MCF 10A (cell line): ENCODE results near the gene SHANK1. TPM values are rescaled to one million over a fixed set of nuclear protein-coding genes. Genes with fewer than 3 reads are reported as not detected.
"Not testable (repeated sequence)": the region's sequence is repeated elsewhere in the genome, so short reads cannot be mapped to it uniquely, and the experiment has no call there.

Source experiments
- BruUV-seq: library from RNA; stranded (reverse); fragments of 400-500 nt; replicated peaks from 2 replicates; lab custom pipeline; 2021; lab: Mats Ljungman, UMichigan
- CTCF ChIA-PET: fragments of 300-600 bp; sonication (Branson Sonifier 250); formaldehyde crosslinking; extraction: SDS; loops from one replicate; lab custom pipeline; 2021; ENCODE audit warnings: antibody characterized with exemption, inconsistent platforms; lab: Yijun Ruan, JAX
- POLR2A ChIA-PET: fragments of 300-600, 350-650 bp; sonication (Branson Sonifier 250); formaldehyde crosslinking; extraction: SDS; loops from one replicate; lab custom pipeline; 2020; ENCODE audit warnings: antibody characterized with exemption, inconsistent platforms; lab: Yijun Ruan, JAX
- DNase-seq: peaks from one replicate; pipeline ENCODE4 v3.0.0-alpha.2; 2018; ENCODE audit not compliant: unreplicated experiment
- H3K27ac Mint-ChIP-seq: one replicate; pipeline ENCODE4 v1.8.0; 2022; ENCODE audit warnings: mild to moderate bottlenecking, low read depth, mixed read lengths; ENCODE audit not compliant: unreplicated experiment
- H3K27me3 Mint-ChIP-seq: one replicate; pipeline ENCODE4 v1.8.0; 2022; ENCODE audit warnings: mixed read lengths; ENCODE audit not compliant: insufficient read depth, unreplicated experiment
- H3K36me3 Mint-ChIP-seq: one replicate; pipeline ENCODE4 v1.8.0; 2022; ENCODE audit warnings: mild to moderate bottlenecking, moderate library complexity, mixed read lengths; ENCODE audit not compliant: insufficient read depth, unreplicated experiment
- H3K4me1 Mint-ChIP-seq: one replicate; pipeline ENCODE4 v1.8.0; 2022; ENCODE audit warnings: mixed read lengths; ENCODE audit not compliant: insufficient read depth, unreplicated experiment
- H3K4me3 Mint-ChIP-seq: one replicate; pipeline ENCODE4 v1.8.0; 2022; ENCODE audit warnings: mild to moderate bottlenecking, moderate library complexity, mixed read lengths; ENCODE audit not compliant: unreplicated experiment
- H3K9me3 Mint-ChIP-seq: one replicate; pipeline ENCODE4 v1.8.0; 2022; ENCODE audit warnings: mixed read lengths; ENCODE audit not compliant: unreplicated experiment
- intact Hi-C: fragments of 100-400 bp; cut with micrococcal nuclease; formaldehyde crosslinking; loops from 2 replicates; pipeline ENCODE4 v1.14.1; 2022
- total RNA-seq: library from RNA; stranded (reverse); gene quantifications from 2 replicates; pipeline ENCODE4 v1.2.3, GENCODE V29; 2022
- TF ChIP-seq, protein P1 (sequence below): fragments of 200-600 bp; IDR thresholded peaks from one replicate; pipeline ENCODE4 v1.8.0; 2022; ENCODE audit warnings: antibody characterized with exemption, mild to moderate bottlenecking; ENCODE audit not compliant: unreplicated experiment

SHANK1 gene
- total RNA-seq, 1 experiment from 2014 or later = 0.44 TPM

DNA sequence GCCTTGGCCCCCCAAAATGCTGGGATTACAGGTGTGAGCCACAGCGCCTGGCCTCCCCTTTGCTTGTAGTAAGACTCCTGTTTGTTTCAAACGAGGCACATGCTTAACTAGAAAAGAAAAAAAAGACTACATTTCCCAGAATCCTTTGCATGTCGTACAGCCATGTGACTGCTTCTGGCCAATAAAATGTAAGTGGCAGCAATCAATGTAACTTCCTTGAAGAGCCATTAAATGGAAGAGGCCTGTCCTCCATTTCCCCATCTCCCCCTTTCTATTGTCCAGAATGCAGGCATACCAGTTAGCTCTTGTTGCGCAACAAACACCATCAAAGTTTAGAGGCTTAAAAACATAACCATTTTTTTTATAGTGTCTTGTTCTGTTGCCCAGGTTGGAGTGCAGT is 40.3 kb upstream of the SHANK1 start:
- TF ChIP-seq, protein P1, sequence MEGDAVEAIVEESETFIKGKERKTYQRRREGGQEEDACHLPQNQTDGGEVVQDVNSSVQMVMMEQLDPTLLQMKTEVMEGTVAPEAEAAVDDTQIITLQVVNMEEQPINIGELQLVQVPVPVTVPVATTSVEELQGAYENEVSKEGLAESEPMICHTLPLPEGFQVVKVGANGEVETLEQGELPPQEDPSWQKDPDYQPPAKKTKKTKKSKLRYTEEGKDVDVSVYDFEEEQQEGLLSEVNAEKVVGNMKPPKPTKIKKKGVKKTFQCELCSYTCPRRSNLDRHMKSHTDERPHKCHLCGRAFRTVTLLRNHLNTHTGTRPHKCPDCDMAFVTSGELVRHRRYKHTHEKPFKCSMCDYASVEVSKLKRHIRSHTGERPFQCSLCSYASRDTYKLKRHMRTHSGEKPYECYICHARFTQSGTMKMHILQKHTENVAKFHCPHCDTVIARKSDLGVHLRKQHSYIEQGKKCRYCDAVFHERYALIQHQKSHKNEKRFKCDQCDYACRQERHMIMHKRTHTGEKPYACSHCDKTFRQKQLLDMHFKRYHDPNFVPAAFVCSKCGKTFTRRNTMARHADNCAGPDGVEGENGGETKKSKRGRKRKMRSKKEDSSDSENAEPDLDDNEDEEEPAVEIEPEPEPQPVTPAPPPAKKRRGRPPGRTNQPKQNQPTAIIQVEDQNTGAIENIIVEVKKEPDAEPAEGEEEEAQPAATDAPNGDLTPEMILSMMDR = no peak
- Mint-ChIP-seq H3K27ac (no peak overlapping the region), H3K27me3 (peaks cover 19% of the 10 kb centered on the region), H3K4me1 (no peaks in the 10 kb centered on the region), H3K9me3 (no peaks in the 10 kb centered on the region), H3K4me3 (no peak overlapping the region), H3K36me3 (no peaks in the 10 kb centered on the region)
- CTCF ChIA-PET = no interaction called here
- no TSS peak for BruUV-seq
- no peak for DNase-seq
- intact Hi-C loops = no loop called here
- POLR2A ChIA-PET = no interaction called here

DNA sequence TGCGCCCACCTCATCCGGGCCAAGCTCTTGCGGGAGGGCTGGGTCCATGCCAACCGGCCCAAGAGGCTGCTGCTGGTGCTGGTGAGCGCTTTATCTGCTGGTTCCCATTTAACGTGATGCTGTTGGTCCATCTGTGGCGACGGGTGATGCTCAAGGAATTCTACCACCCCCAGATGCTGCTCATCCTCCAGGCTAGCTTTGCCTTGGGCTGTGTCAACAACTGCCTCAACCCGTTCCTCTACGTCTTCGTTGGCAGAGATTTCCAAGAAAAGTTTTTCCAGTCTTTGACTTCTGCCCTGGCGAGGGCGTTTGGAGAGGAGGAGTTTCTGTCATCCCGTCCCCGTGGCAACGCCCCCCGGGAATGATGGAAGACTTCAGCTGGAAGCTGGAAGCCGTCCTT is 39.5 kb upstream of the SHANK1 start:
- intact Hi-C loops, H3K27ac Mint-ChIP-seq, H3K9me3 Mint-ChIP-seq, POLR2A ChIA-PET, BruUV-seq, H3K4me3 Mint-ChIP-seq, CTCF ChIA-PET, DNase-seq, H3K4me1 Mint-ChIP-seq, H3K36me3 Mint-ChIP-seq: not testable (repeated sequence)
- peaks cover 27% of the 10 kb centered on the region for H3K27me3 Mint-ChIP-seq

GRCh38 chr19:50757624-50758023 is 38.0 kb upstream of the SHANK1 start:
- H3K27me3 Mint-ChIP-seq = peaks cover 36% of the 10 kb centered on the region
- H3K4me3 Mint-ChIP-seq, intact Hi-C loops, H3K27ac Mint-ChIP-seq, CTCF ChIA-PET, H3K36me3 Mint-ChIP-seq, POLR2A ChIA-PET, H3K4me1 Mint-ChIP-seq, H3K9me3 Mint-ChIP-seq, DNase-seq, BruUV-seq: not testable (repeated sequence)

- intact Hi-C loops, DNase-seq, H3K4me3 Mint-ChIP-seq, H3K36me3 Mint-ChIP-seq, H3K9me3 Mint-ChIP-seq, CTCF ChIA-PET, H3K4me1 Mint-ChIP-seq, H3K27ac Mint-ChIP-seq, BruUV-seq: not testable (repeated sequence)
- POLR2A ChIA-PET = interaction anchor here (0.6 kb wide), 1 partner anchor 244 kb away, joined by 3 read pairs; no protein-coding TSS in a partner anchor
- peaks cover 36% of the 10 kb centered on the region for H3K27me3 Mint-ChIP-seq
Measured at GRCh38 chr19:50756244-50756643, 36.6 kb upstream of the SHANK1 start.

GRCh38 chr19:50753879-50754278 is 34.3 kb upstream of the SHANK1 start:
- H3K27me3 Mint-ChIP-seq = peaks cover 36% of the 10 kb centered on the region
- ChIA-PET POLR2A (no interaction called here), CTCF (no interaction called here)
- no TSS peak for BruUV-seq
- H3K27ac Mint-ChIP-seq = no peak overlapping the region
- H3K9me3 Mint-ChIP-seq = no peaks in the 10 kb centered on the region
- no peak for DNase-seq
- no peaks in the 10 kb centered on the region for H3K4me1 Mint-ChIP-seq
- no peaks in the 10 kb centered on the region for H3K36me3 Mint-ChIP-seq
- intact Hi-C loops = no loop called here
- no peak overlapping the region for H3K4me3 Mint-ChIP-seq
- TF ChIP-seq, protein P1 = no peak
